IPS-18a (cell line): ENCODE results near the gene AFG1L.

Source experiments
- H3K27ac ChIP-seq: one replicate; pipeline ENCODE4 v1.5.1; 2013; ENCODE audit warnings: low read length
- H3K27me3 ChIP-seq: one replicate; pipeline ENCODE4 v1.6.1; 2013; ENCODE audit warnings: mild to moderate bottlenecking, low read length; ENCODE audit not compliant: control insufficient read depth, insufficient read depth
- H3K36me3 ChIP-seq: one replicate; pipeline ENCODE4 v1.6.1; 2013; ENCODE audit warnings: low read depth, low read length; ENCODE audit not compliant: control insufficient read depth
- H3K4me1 ChIP-seq: one replicate; pipeline ENCODE4 v1.6.1; 2013; ENCODE audit warnings: low read depth, low read length; ENCODE audit not compliant: control insufficient read depth
- H3K4me3 ChIP-seq: one replicate; pipeline ENCODE4 v1.5.1; 2013; ENCODE audit warnings: low read length
- H3K9ac ChIP-seq: one replicate; pipeline ENCODE4 v1.6.1; 2013; ENCODE audit warnings: mild to moderate bottlenecking, low read length, moderate library complexity
- H3K9me3 ChIP-seq: one replicate; pipeline ENCODE4 v1.6.1; 2013; ENCODE audit warnings: low read depth, low read length; ENCODE audit not compliant: control insufficient read depth

The AFG1L gene

GRCh38 chr6:108469316-108469715, 174.5 kb downstream of the AFG1L start:
- Histone ChIP-seq H3K27ac (no peak overlapping the region), H3K4me3 (no peak overlapping the region), H3K27me3 (no peaks in the 10 kb centered on the region), H3K9me3 (no peaks in the 10 kb centered on the region), H3K36me3 (no peaks in the 10 kb centered on the region), H3K4me1 (peaks cover 4% of the 10 kb centered on the region), H3K9ac (no peak overlapping the region)

GRCh38 chr6:108473197-108473596, 178.3 kb downstream of the AFG1L start:
- Histone ChIP-seq H3K4me3 (no peak overlapping the region), H3K27me3 (no peaks in the 10 kb centered on the region), H3K9ac (no peak overlapping the region), H3K9me3 (no peaks in the 10 kb centered on the region), H3K36me3 (no peaks in the 10 kb centered on the region), H3K4me1 (no peaks in the 10 kb centered on the region), H3K27ac (no peak overlapping the region)

- H3K4me1 ChIP-seq: no peaks in the 10 kb centered on the region
- H3K27me3 ChIP-seq: no peaks in the 10 kb centered on the region
- H3K36me3 ChIP-seq: no peaks in the 10 kb centered on the region
- no peak overlapping the region for H3K4me3 ChIP-seq
- H3K9ac ChIP-seq: no peak overlapping the region
- H3K27ac ChIP-seq: no peak overlapping the region
- no peaks in the 10 kb centered on the region for H3K9me3 ChIP-seq
Observed at GRCh38 chr6:108476376-108476775, 181.5 kb downstream of the AFG1L start.

- H3K9me3 ChIP-seq: no peaks in the 10 kb centered on the region
- no peaks in the 10 kb centered on the region for H3K4me1 ChIP-seq
- H3K9ac ChIP-seq: no peak overlapping the region
- no peaks in the 10 kb centered on the region for H3K36me3 ChIP-seq
- no peak overlapping the region for H3K27ac ChIP-seq
- no peaks in the 10 kb centered on the region for H3K27me3 ChIP-seq
- H3K4me3 ChIP-seq: no peak overlapping the region
Observed at GRCh38 chr6:108476847-108477430, 182.1 kb downstream of the AFG1L start.

GRCh38 chr6:108482559-108482958, 187.7 kb downstream of the AFG1L start:
- Histone ChIP-seq H3K9me3 (no peaks in the 10 kb centered on the region), H3K9ac (no peak overlapping the region), H3K4me1 (no peaks in the 10 kb centered on the region), H3K27me3 (no peaks in the 10 kb centered on the region), H3K36me3 (no peaks in the 10 kb centered on the region), H3K4me3 (no peak overlapping the region), H3K27ac (no peak overlapping the region)

- Histone ChIP-seq H3K27ac (no peak overlapping the region), H3K36me3 (no peaks in the 10 kb centered on the region), H3K4me1 (no peaks in the 10 kb centered on the region), H3K9ac (no peak overlapping the region), H3K9me3 (no peaks in the 10 kb centered on the region), H3K4me3 (no peak overlapping the region), H3K27me3 (no peaks in the 10 kb centered on the region)
Observed at GRCh38 chr6:108484016-108484415, 189.2 kb downstream of the AFG1L start.

GRCh38 chr6:108489699-108490098, 194.8 kb downstream of the AFG1L start:
- H3K9ac ChIP-seq: no peak overlapping the region
- H3K9me3 ChIP-seq: no peaks in the 10 kb centered on the region
- H3K27ac ChIP-seq: no peak overlapping the region
- no peaks in the 10 kb centered on the region for H3K36me3 ChIP-seq
- no peak overlapping the region for H3K4me3 ChIP-seq
- H3K4me1 ChIP-seq: no peaks in the 10 kb centered on the region
- no peaks in the 10 kb centered on the region for H3K27me3 ChIP-seq

- Histone ChIP-seq H3K27me3 (no peaks in the 10 kb centered on the region), H3K36me3 (no peaks in the 10 kb centered on the region), H3K9me3 (no peaks in the 10 kb centered on the region), H3K4me3 (no peak overlapping the region), H3K9ac (no peak overlapping the region), H3K27ac (no peak overlapping the region), H3K4me1 (no peaks in the 10 kb centered on the region)
Observed at GRCh38 chr6:108492131-108492766, 197.4 kb downstream of the AFG1L start.

GRCh38 chr6:108494434-108494833, 199.6 kb downstream of the AFG1L start:
- H3K36me3 ChIP-seq: no peaks in the 10 kb centered on the region
- no peaks in the 10 kb centered on the region for H3K9me3 ChIP-seq
- H3K27me3 ChIP-seq: no peaks in the 10 kb centered on the region
- H3K4me1 ChIP-seq: no peaks in the 10 kb centered on the region
- H3K4me3 ChIP-seq: no peak overlapping the region
- no peak overlapping the region for H3K27ac ChIP-seq
- no peak overlapping the region for H3K9ac ChIP-seq

- H3K9ac ChIP-seq: no peak overlapping the region
- no peaks in the 10 kb centered on the region for H3K36me3 ChIP-seq
Observed at GRCh38 chr6:108497883-108498282, 203.0 kb downstream of the AFG1L start.

GRCh38 chr6:108501559-108501958, 206.7 kb downstream of the AFG1L start:
- no peaks in the 10 kb centered on the region for H3K27me3 ChIP-seq
- no peak overlapping the region for H3K27ac ChIP-seq
- no peak overlapping the region for H3K9ac ChIP-seq
- no peaks in the 10 kb centered on the region for H3K9me3 ChIP-seq
- no peaks in the 10 kb centered on the region for H3K36me3 ChIP-seq
- no peaks in the 10 kb centered on the region for H3K4me1 ChIP-seq
- H3K4me3 ChIP-seq: no peak overlapping the region

More at GRCh38 chr6:108497883-108498282, 203.0 kb downstream of the AFG1L start:
- no peak overlapping the region for H3K4me3 ChIP-seq
- H3K27ac ChIP-seq: no peak overlapping the region
- no peaks in the 10 kb centered on the region for H3K27me3 ChIP-seq
- no peaks in the 10 kb centered on the region for H3K4me1 ChIP-seq
- no peaks in the 10 kb centered on the region for H3K9me3 ChIP-seq

- no peaks in the 10 kb centered on the region for H3K27me3 ChIP-seq
- H3K36me3 ChIP-seq: no peaks in the 10 kb centered on the region
- no peaks in the 10 kb centered on the region for H3K4me1 ChIP-seq
- H3K27ac ChIP-seq: no peak overlapping the region
- no peak overlapping the region for H3K4me3 ChIP-seq
- no peak overlapping the region for H3K9ac ChIP-seq
- no peaks in the 10 kb centered on the region for H3K9me3 ChIP-seq
Observed at GRCh38 chr6:108502832-108503231, 208.0 kb downstream of the AFG1L start.
